Upper lobe of left lung (tissue), 4 donors: Measurements from ENCODE around the gene VGLL1.

Experiments
- POLR2A ChIP-seq, 4 donors: fragments of 450-650 bp; IDR thresholded peaks; one replicate each; pipeline ENCODE4 v1.5.1; 2016 to 2017; ENCODE audit warnings: antibody characterized with exemption in 4 of 4, mild to moderate bottlenecking in 2 of 4
- TF ChIP-seq, protein P1 (sequence below), 6 experiments: fragments of 450-650 bp in 4 of 6; fragments of 200-600 bp in 2 of 6; sonication (generic) in 2 of 6; IDR thresholded peaks; one replicate each; pipeline ENCODE4 v1.5.1; 2016 to 2019; ENCODE audit warnings: antibody characterized with exemption in 6 of 6

DNA sequence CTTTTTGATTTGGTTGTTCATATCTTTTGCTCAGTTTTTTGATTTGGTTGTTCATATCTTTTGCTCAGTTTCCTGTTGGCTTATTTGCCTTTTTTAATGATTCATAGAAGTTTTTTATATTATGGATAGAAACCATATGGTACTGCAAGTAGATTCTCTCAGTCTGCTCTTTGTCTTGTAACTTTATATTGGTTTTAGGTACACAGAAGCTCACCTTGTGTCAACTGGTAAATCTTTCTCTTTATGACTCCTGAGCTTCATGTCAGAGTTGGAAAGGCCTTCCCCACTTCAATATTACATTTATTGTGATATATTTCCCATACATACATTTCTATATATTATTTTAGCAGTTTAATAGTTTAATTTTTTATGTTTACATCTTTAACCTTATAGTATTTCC is 8.2 kb upstream of the VGLL1 start:
- TF ChIP-seq, protein P1, sequence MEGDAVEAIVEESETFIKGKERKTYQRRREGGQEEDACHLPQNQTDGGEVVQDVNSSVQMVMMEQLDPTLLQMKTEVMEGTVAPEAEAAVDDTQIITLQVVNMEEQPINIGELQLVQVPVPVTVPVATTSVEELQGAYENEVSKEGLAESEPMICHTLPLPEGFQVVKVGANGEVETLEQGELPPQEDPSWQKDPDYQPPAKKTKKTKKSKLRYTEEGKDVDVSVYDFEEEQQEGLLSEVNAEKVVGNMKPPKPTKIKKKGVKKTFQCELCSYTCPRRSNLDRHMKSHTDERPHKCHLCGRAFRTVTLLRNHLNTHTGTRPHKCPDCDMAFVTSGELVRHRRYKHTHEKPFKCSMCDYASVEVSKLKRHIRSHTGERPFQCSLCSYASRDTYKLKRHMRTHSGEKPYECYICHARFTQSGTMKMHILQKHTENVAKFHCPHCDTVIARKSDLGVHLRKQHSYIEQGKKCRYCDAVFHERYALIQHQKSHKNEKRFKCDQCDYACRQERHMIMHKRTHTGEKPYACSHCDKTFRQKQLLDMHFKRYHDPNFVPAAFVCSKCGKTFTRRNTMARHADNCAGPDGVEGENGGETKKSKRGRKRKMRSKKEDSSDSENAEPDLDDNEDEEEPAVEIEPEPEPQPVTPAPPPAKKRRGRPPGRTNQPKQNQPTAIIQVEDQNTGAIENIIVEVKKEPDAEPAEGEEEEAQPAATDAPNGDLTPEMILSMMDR (IDR thresholded peaks at IDR 0.05) = no peak
- no peak for TF ChIP-seq POLR2A (IDR thresholded peaks at IDR 0.05)
